ENCODE measurements around the gene FYCO1. TPM values are rescaled to one million over a fixed set of nuclear protein-coding genes. Genes with fewer than 3 reads are reported as not detected.
A peak's percentile ranks its signal among the peaks of the same experiment; 100 is the strongest.

The FYCO1 gene
- total and polyA plus RNA-seq, 4 experiments from 2014 or later, result 0.73 to 43.3 (median 26.6) TPM

- Histone ChIP-seq H3K36me3 (ENCODE audit: insufficient read depth, low read length) (peaks cover 28% of the 10 kb centered on the region), H3K27me3 (ENCODE audit: insufficient read depth, low read length) (no peaks in the 10 kb centered on the region), H3K4me3 (ENCODE audit: low read length in 2 of 2) (peak within 1 kb of the TSS in 1 of 2 donors; percentile 34), H3K4me1 (ENCODE audit: insufficient read depth, low read length) (peaks cover 86% of the 10 kb centered on the region), H3K27ac (ENCODE audit: low read depth, low read length) (no peak within 1 kb of the TSS), H3K9me3 (ENCODE audit: control insufficient read depth in 1 of 2, low read length in 2 of 2) (no peaks in the 10 kb centered on the region)
- intact Hi-C loops (cut with micrococcal nuclease), result loop anchor here (1.0 to 5.0 kb wide), 3 partner anchors 22 to 135 kb away; no protein-coding TSS in a partner anchor
- H3K27me3 Mint-ChIP-seq, result no peaks in the 10 kb centered on the region
- peak within 1 kb of the TSS; percentile 67 to 84 (median 77) for H3K4me3 Mint-ChIP-seq
- peaks cover 47 to 93% (median 74%) of the 10 kb centered on the region in 4 donors for H3K4me1 Mint-ChIP-seq
- CTCF ChIA-PET (ENCODE audit: partially characterized antibody), result interaction anchor here (0.6 to 23.5 kb wide), 17 partner anchors 9 to 428 kb away, joined by 3 to 677 read pairs (median 4); partner anchors contain the start of genes CCR5 and FYCO1
- peaks cover 67 to 69% of the 10 kb centered on the region in 2 donors for H3K36me3 Mint-ChIP-seq
- H3K9me3 Mint-ChIP-seq, result peaks cover 0 to 3% (median 0%) of the 10 kb centered on the region in 8 donors
- DNase-seq, result peak; percentile 52 to 81 (median 63)
- peak within 1 kb of the TSS; percentile 68 to 88 (median 86) for H3K27ac Mint-ChIP-seq
- POLR2A ChIA-PET (ENCODE audit: partially characterized antibody), result interaction anchor here (0.6 to 18.1 kb wide), 21 partner anchors 8 to 428 kb away, joined by 3 to 195 read pairs (median 5); partner anchors contain the start of genes CCR5, FYCO1 and SACM1L
Measured at GRCh38 chr3:45943207-45943846, 52.3 kb downstream of the FYCO1 start, which contains the start of gene CXCR6. CXCR6 (plus strand) TSS chr3:45943464; CDS start chr3:45946482, 3,018 bp downstream.

GRCh38 chr3:45942051-45942825 is 53.4 kb downstream of the FYCO1 start:
- POLR2A ChIA-PET (ENCODE audit: partially characterized antibody), result interaction anchor here (1.0 to 18.1 kb wide), 13 partner anchors 8 to 429 kb away, joined by 3 to 195 read pairs (median 9); partner anchors contain the start of genes CCR5 and FYCO1
- intact Hi-C loops (cut with micrococcal nuclease), result loop anchor here (5.0 kb wide), 1 partner anchor 35 kb away; no protein-coding TSS in a partner anchor

GRCh38 chr3:45940781-45941365 is 54.8 kb downstream of the FYCO1 start:
- H3K27me3 ChIP-seq (ENCODE audit: insufficient read depth, low read length), result no peaks in the 10 kb centered on the region
- intact Hi-C loops (cut with micrococcal nuclease), result loop anchor here (5.0 kb wide), 1 partner anchor 36 kb away; no protein-coding TSS in a partner anchor
- H3K4me3 ChIP-seq (ENCODE audit: low read length in 2 of 2), result no peak overlapping the region
- no peak overlapping the region for H3K4me3 Mint-ChIP-seq
- H3K27ac ChIP-seq (ENCODE audit: low read depth, low read length), result no peak overlapping the region
- peaks cover 39 to 69% (median 55%) of the 10 kb centered on the region in 4 donors for H3K4me1 Mint-ChIP-seq
- no peak for DNase-seq
- H3K36me3 Mint-ChIP-seq, result peaks cover 60 to 62% of the 10 kb centered on the region in 2 donors
- H3K36me3 ChIP-seq (ENCODE audit: insufficient read depth, low read length), result peaks cover 26% of the 10 kb centered on the region
- peaks cover 0 to 2% (median 0%) of the 10 kb centered on the region in 8 donors for H3K9me3 Mint-ChIP-seq
- H3K9me3 ChIP-seq (ENCODE audit: control insufficient read depth in 1 of 2, low read length in 2 of 2), result no peaks in the 10 kb centered on the region
- H3K27ac Mint-ChIP-seq, result peak overlapping the region in 4 of 7 donors; percentile 16 to 66 (median 52)
- H3K4me1 ChIP-seq (ENCODE audit: insufficient read depth, low read length), result peaks cover 63% of the 10 kb centered on the region
- ChIA-PET POLR2A (ENCODE audit: partially characterized antibody) (interaction anchor here (0.5 to 18.1 kb wide), 7 partner anchors 10 to 429 kb away, joined by 3 to 195 read pairs (median 3); partner anchors contain the start of gene FYCO1), CTCF (ENCODE audit: partially characterized antibody) (interaction anchor here (0.8 to 23.5 kb wide), 11 partner anchors 11 to 429 kb away, joined by 3 to 677 read pairs (median 5); partner anchors contain the start of gene CCR5)
- no peaks in the 10 kb centered on the region for H3K27me3 Mint-ChIP-seq

More at GRCh38 chr3:45942051-45942825, 53.4 kb downstream of the FYCO1 start:
- peak overlapping the region; percentile 2 to 86 (median 72) for H3K27ac Mint-ChIP-seq
- Histone ChIP-seq H3K4me3 (ENCODE audit: low read length in 2 of 2) (peak overlapping the region in 1 of 2 donors; percentile 34), H3K27ac (ENCODE audit: low read depth, low read length) (no peak overlapping the region), H3K27me3 (ENCODE audit: insufficient read depth, low read length) (no peaks in the 10 kb centered on the region), H3K36me3 (ENCODE audit: insufficient read depth, low read length) (peaks cover 26% of the 10 kb centered on the region), H3K4me1 (ENCODE audit: insufficient read depth, low read length) (peaks cover 76% of the 10 kb centered on the region), H3K9me3 (ENCODE audit: control insufficient read depth in 1 of 2, low read length in 2 of 2) (no peaks in the 10 kb centered on the region)
- H3K27me3 Mint-ChIP-seq, result no peaks in the 10 kb centered on the region
- DNase-seq, result no peak
- peaks cover 64 to 66% of the 10 kb centered on the region in 2 donors for H3K36me3 Mint-ChIP-seq
- peaks cover 45 to 82% (median 67%) of the 10 kb centered on the region in 4 donors for H3K4me1 Mint-ChIP-seq
- H3K4me3 Mint-ChIP-seq, result peak overlapping the region in 6 of 8 donors; percentile 10 to 79 (median 28)
- CTCF ChIA-PET (ENCODE audit: partially characterized antibody), result interaction anchor here (1.0 to 23.5 kb wide), 15 partner anchors 9 to 429 kb away, joined by 3 to 677 read pairs (median 4); partner anchors contain the start of genes CCR5 and FYCO1
- H3K9me3 Mint-ChIP-seq, result peaks cover 0 to 3% (median 0%) of the 10 kb centered on the region in 8 donors

DNA sequence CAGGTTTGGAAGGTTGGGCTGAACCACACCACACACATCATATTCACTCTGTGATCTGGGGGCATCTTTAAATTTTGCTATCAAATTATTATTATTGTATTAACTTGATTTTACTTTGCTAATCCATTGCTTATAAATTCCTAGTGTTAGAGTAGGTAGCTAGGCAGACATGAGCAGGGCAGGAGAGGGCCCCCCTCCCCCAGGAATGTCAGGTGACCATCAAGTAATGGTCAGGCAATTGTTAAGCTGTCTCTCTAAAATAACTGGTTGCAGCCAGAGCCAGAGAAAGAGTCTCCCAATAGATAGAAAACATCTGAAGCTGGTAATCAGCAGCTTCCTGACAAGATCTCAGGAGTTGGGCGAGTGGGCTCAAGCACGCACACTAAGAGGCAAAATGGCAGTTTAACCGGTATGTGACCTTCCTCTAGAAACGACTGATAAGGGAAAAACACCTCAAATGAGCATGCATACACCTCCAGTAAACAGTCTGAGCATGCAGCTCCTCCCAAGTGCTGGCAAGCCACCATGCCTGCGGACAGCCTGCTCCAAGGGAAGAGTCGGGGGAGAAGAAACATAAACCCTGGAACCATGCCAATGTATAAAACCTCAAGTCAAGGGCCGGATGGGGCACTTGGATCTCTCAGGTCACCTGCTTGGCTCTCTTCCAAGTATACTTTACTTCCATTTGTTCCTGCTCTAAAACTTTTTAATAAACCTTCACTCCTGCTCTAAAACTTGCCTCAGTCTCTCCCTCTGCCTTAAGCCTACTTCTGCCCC is 55.4 kb downstream of the FYCO1 start:
- H3K27ac Mint-ChIP-seq, result peak overlapping the region in 4 of 7 donors; percentile 16 to 66 (median 53)
- H3K27me3 Mint-ChIP-seq, result no peaks in the 10 kb centered on the region
- Histone ChIP-seq H3K27me3 (ENCODE audit: insufficient read depth, low read length) (no peaks in the 10 kb centered on the region), H3K4me1 (ENCODE audit: insufficient read depth, low read length) (peaks cover 56% of the 10 kb centered on the region), H3K27ac (ENCODE audit: low read depth, low read length) (no peak overlapping the region), H3K36me3 (ENCODE audit: insufficient read depth, low read length) (peaks cover 29% of the 10 kb centered on the region), H3K4me3 (ENCODE audit: low read length in 2 of 2) (no peak overlapping the region), H3K9me3 (ENCODE audit: control insufficient read depth in 1 of 2, low read length in 2 of 2) (no peaks in the 10 kb centered on the region)
- peaks cover 0 to 2% (median 0%) of the 10 kb centered on the region in 8 donors for H3K9me3 Mint-ChIP-seq
- no peak for DNase-seq
- ChIA-PET POLR2A (ENCODE audit: partially characterized antibody) (interaction anchor here (0.5 to 18.1 kb wide), 7 partner anchors 11 to 430 kb away, joined by 3 to 195 read pairs (median 8); partner anchors contain the start of gene FYCO1), CTCF (ENCODE audit: partially characterized antibody) (interaction anchor here (0.6 to 23.5 kb wide), 14 partner anchors 10 to 438 kb away, joined by 3 to 677 read pairs (median 5); partner anchors contain the start of genes CCR5 and FYCO1)
- H3K4me1 Mint-ChIP-seq, result peaks cover 36 to 62% (median 51%) of the 10 kb centered on the region in 4 donors
- no peak overlapping the region for H3K4me3 Mint-ChIP-seq
- intact Hi-C loops (cut with micrococcal nuclease), result loop anchor here (5.0 kb wide), 1 partner anchor 37 kb away; no protein-coding TSS in a partner anchor
- H3K36me3 Mint-ChIP-seq, result peaks cover 60 to 62% of the 10 kb centered on the region in 2 donors

DNA sequence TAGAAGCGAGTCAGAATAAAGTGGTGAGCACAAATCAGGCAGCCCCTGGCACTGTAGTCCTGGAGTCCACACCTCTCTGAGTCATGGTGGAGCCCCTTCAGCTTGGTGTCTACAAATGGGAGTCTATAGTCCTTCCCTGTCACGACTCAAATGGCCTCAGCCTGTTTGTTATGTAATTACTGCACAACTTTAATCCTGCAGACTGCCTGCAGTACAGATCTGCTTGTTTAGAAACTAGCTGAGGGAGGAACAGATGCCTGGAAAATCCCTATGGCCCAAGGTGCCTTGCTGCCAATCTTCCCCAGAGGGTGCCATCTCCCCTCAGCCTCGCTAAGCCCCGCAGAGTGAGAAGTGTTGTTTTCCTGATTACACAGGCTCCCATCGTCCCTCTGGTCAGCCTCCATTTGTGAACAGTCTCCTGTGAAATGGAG is 56.3 kb downstream of the FYCO1 start:
- peaks cover 64% of the 10 kb centered on the region in 2 donors for H3K36me3 Mint-ChIP-seq
- peak overlapping the region in 3 of 7 donors; percentile 16 to 78 (median 70) for H3K27ac Mint-ChIP-seq
- peaks cover 0 to 2% (median 0%) of the 10 kb centered on the region in 8 donors for H3K9me3 Mint-ChIP-seq
- H3K4me3 ChIP-seq (ENCODE audit: low read length in 2 of 2), result no peak overlapping the region
- peaks cover 48% of the 10 kb centered on the region for H3K4me1 ChIP-seq (ENCODE audit: insufficient read depth, low read length)
- DNase-seq, result no peak
- no peak overlapping the region for H3K27ac ChIP-seq (ENCODE audit: low read depth, low read length)
- CTCF ChIA-PET (ENCODE audit: partially characterized antibody), result interaction anchor here (0.7 to 23.5 kb wide), 27 partner anchors 9 to 439 kb away, joined by 3 to 677 read pairs (median 5); partner anchors contain the start of genes CCR1, CCR5 and FYCO1
- H3K27me3 Mint-ChIP-seq, result no peaks in the 10 kb centered on the region
- POLR2A ChIA-PET (ENCODE audit: partially characterized antibody), result interaction anchor here (0.8 to 18.1 kb wide), 14 partner anchors 8 to 429 kb away, joined by 3 to 195 read pairs (median 6); partner anchors contain the start of genes FYCO1 and SACM1L
- H3K4me1 Mint-ChIP-seq, result peaks cover 29 to 54% (median 43%) of the 10 kb centered on the region in 4 donors
- H3K27me3 ChIP-seq (ENCODE audit: insufficient read depth, low read length), result no peaks in the 10 kb centered on the region
- H3K9me3 ChIP-seq (ENCODE audit: control insufficient read depth in 1 of 2, low read length in 2 of 2), result no peaks in the 10 kb centered on the region
- H3K36me3 ChIP-seq (ENCODE audit: insufficient read depth, low read length), result peaks cover 35% of the 10 kb centered on the region
- intact Hi-C loops (cut with micrococcal nuclease), result loop anchor here (2.0 kb wide), 4 partner anchors 55 to 439 kb away; partner anchors contain the start of gene FYCO1
- H3K4me3 Mint-ChIP-seq, result no peak overlapping the region
